NT2/D1 (cell line): Measurements from ENCODE around the gene ZFY.

Source experiments
- DNase-seq: peaks from one replicate; pipeline ENCODE4 v3.0.0-alpha.2; 2011; ENCODE audit warnings: low read depth, low spot score
- H3K27me3 ChIP-seq: 2 replicates; pipeline ENCODE4 v1.6.0; 2011; ENCODE audit warnings: mild to moderate bottlenecking; ENCODE audit not compliant: insufficient read length, insufficient read depth
- H3K36me3 ChIP-seq: 2 replicates; pipeline ENCODE4 v1.6.1; 2011; ENCODE audit warnings: mild to moderate bottlenecking, low read length, mixed read lengths; ENCODE audit not compliant: insufficient read depth, insufficient read length
- H3K4me1 ChIP-seq: 2 replicates; pipeline ENCODE4 v1.5.1; 2011; ENCODE audit not compliant: insufficient read depth, insufficient read length
- H3K4me3 ChIP-seq: 2 replicates; pipeline ENCODE4 v1.5.1; 2011; ENCODE audit warnings: low read depth; ENCODE audit not compliant: insufficient read length
- H3K9ac ChIP-seq: 2 replicates; pipeline ENCODE4 v1.6.0; 2011; ENCODE audit warnings: low read depth; ENCODE audit not compliant: insufficient read length
- H3K9me3 ChIP-seq: 2 replicates; pipeline ENCODE4 v1.5.1; 2011; ENCODE audit warnings: mild to moderate bottlenecking, low read length; ENCODE audit not compliant: insufficient read depth
- SUZ12 ChIP-seq: IDR thresholded peaks from 2 replicates; pipeline ENCODE4 v1.6.1; 2011; ENCODE audit not compliant: insufficient read length, insufficient read depth; ENCODE audit errors: extremely low read depth
- YY1 ChIP-seq: IDR thresholded peaks from 2 replicates; pipeline ENCODE4 v1.6.1; 2011; ENCODE audit not compliant: insufficient read length, insufficient read depth
- ZNF274 ChIP-seq: IDR thresholded peaks from 2 replicates; pipeline ENCODE4 v1.6.1; 2011; ENCODE audit warnings: mild to moderate bottlenecking, low read depth, low read length

The ZFY gene

GRCh38 chrY:3023606-3024005 lies 88.4 kb downstream of the ZFY start:
- Histone ChIP-seq H3K36me3 (no peaks in the 10 kb centered on the region), H3K4me1 (no peaks in the 10 kb centered on the region), H3K9me3 (no peaks in the 10 kb centered on the region), H3K9ac (no peak overlapping the region), H3K27me3 (no peaks in the 10 kb centered on the region), H3K4me3 (no peak overlapping the region)
- TF ChIP-seq SUZ12 (no peak), ZNF274 (no peak), YY1 (no peak)
- DNase-seq, result no peak

GRCh38 chrY:3025357-3025756 lies 90.2 kb downstream of the ZFY start:
- DNase-seq, result no peak
- no peak overlapping the region for H3K4me3 ChIP-seq
- no peak for TF ChIP-seq YY1
- TF ChIP-seq SUZ12, result no peak
- TF ChIP-seq ZNF274, result no peak
- H3K9me3 ChIP-seq, result no peaks in the 10 kb centered on the region
- no peaks in the 10 kb centered on the region for H3K27me3 ChIP-seq
- H3K4me1 ChIP-seq, result no peaks in the 10 kb centered on the region
- no peak overlapping the region for H3K9ac ChIP-seq
- H3K36me3 ChIP-seq, result no peaks in the 10 kb centered on the region
